ENCODE measurements around the gene RAB43. TPM values are rescaled to one million over a fixed set of nuclear protein-coding genes. Genes with fewer than 3 reads are reported as not detected.

The RAB43 gene
- total RNA-seq, 1 experiment from 2014 or later = 2.9 TPM

- Histone ChIP-seq H3K36me3 (ENCODE audit: insufficient read depth, low read length, poor library complexity, severe bottlenecking) (peaks cover 25% of the 10 kb centered on the region), H3K27me3 (replicated peaks; ENCODE audit: insufficient read depth, low read depth, low read length, poor library complexity) (no peaks in the 10 kb centered on the region), H3K4me3 (ENCODE audit: low read depth, low read length, poor library complexity, severe bottlenecking) (no peak overlapping the region), H3K27ac (ENCODE audit: low read depth, low read length, poor library complexity, severe bottlenecking) (no peak overlapping the region), H3K4me1 (ENCODE audit: insufficient read depth, low read length, poor library complexity, severe bottlenecking) (no peaks in the 10 kb centered on the region), H3K9me3 (ENCODE audit: low read depth, low read length, poor library complexity, severe bottlenecking) (no peaks in the 10 kb centered on the region)
- DNase-seq (ENCODE audit: low spot score) = no peak
- TF ChIP-seq, protein P1, sequence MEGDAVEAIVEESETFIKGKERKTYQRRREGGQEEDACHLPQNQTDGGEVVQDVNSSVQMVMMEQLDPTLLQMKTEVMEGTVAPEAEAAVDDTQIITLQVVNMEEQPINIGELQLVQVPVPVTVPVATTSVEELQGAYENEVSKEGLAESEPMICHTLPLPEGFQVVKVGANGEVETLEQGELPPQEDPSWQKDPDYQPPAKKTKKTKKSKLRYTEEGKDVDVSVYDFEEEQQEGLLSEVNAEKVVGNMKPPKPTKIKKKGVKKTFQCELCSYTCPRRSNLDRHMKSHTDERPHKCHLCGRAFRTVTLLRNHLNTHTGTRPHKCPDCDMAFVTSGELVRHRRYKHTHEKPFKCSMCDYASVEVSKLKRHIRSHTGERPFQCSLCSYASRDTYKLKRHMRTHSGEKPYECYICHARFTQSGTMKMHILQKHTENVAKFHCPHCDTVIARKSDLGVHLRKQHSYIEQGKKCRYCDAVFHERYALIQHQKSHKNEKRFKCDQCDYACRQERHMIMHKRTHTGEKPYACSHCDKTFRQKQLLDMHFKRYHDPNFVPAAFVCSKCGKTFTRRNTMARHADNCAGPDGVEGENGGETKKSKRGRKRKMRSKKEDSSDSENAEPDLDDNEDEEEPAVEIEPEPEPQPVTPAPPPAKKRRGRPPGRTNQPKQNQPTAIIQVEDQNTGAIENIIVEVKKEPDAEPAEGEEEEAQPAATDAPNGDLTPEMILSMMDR (conservative IDR thresholded peaks at IDR 0.05; ENCODE audit: low read depth, low read length) = no peak
- no peak for TF ChIP-seq EZH2 (IDR thresholded peaks at IDR 0.05; ENCODE audit: borderline replicate concordance, low read depth, low read length, poor library complexity, severe bottlenecking)
- POLR2A ChIA-PET (ENCODE audit: low non-redundant PET) = no interaction called here
- intact Hi-C loops (cut with micrococcal nuclease; ENCODE audit: unreplicated experiment) = no loop called here
- no TSS peak for BruUV-seq (replicated peaks)
- CTCF ChIA-PET = no interaction called here
Observed at GRCh38 chr3:129126726-129127280, 5.2 kb upstream of the RAB43 start.

DNA sequence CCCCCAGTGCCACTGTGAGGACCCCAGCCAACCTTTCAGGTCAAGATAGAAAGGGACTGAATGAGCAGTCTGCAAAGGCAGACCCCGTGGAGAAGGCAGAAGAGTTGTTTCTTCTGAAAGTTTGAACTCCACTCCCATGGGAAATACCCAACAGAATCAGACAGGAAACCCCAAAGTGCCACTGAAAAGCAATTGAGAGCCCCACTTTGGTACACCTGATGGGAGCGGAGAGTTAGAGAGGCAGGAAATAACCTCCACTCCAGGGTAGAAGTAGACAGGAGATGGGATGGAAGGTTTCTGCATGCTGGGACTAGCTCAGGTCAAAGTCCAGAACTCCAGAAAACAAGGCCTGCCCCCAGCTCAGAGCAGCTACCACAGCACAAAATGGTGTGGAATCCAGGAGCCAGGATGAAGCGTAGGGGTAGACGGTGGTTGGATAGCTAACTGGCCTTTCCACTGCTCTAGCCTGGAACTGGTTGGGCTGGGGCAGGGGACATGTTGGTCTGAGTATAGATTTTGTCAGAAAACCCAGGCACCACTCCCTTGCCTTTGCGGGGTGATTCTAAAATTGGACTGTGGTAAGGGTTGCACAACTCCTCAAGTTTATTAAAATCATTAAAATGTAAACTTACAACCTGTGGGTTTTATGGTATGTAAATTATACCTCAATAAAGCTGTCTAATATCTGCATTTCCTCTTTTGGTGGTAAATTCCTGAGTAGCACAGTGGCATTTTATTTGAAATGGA lies 1.9 kb upstream of the RAB43 start:
- TF ChIP-seq, protein P1 (conservative IDR thresholded peaks at IDR 0.05; ENCODE audit: low read depth, low read length) = no peak
- no peak for TF ChIP-seq EZH2 (IDR thresholded peaks at IDR 0.05; ENCODE audit: borderline replicate concordance, low read depth, low read length, poor library complexity, severe bottlenecking)
- POLR2A ChIA-PET (ENCODE audit: low non-redundant PET) = no interaction called here
- no peak overlapping the region for H3K27ac ChIP-seq (ENCODE audit: low read depth, low read length, poor library complexity, severe bottlenecking)
- intact Hi-C loops (cut with micrococcal nuclease; ENCODE audit: unreplicated experiment) = no loop called here
- peak; percentile 12 for DNase-seq (ENCODE audit: low spot score)
- no peaks in the 10 kb centered on the region for H3K9me3 ChIP-seq (ENCODE audit: low read depth, low read length, poor library complexity, severe bottlenecking)
- peaks cover 4% of the 10 kb centered on the region for H3K4me1 ChIP-seq (ENCODE audit: insufficient read depth, low read length, poor library complexity, severe bottlenecking)
- no peaks in the 10 kb centered on the region for H3K27me3 ChIP-seq (replicated peaks; ENCODE audit: insufficient read depth, low read depth, low read length, poor library complexity)
- H3K36me3 ChIP-seq (ENCODE audit: insufficient read depth, low read length, poor library complexity, severe bottlenecking) = no peaks in the 10 kb centered on the region
- no peak overlapping the region for H3K4me3 ChIP-seq (ENCODE audit: low read depth, low read length, poor library complexity, severe bottlenecking)
- no TSS peak for BruUV-seq (replicated peaks)
- CTCF ChIA-PET = no interaction called here

GRCh38 chr3:129122412-129123011 lies 908 bp upstream of the RAB43 start:
- BruUV-seq (replicated peaks) = no TSS peak
- H3K36me3 ChIP-seq (ENCODE audit: insufficient read depth, low read length, poor library complexity, severe bottlenecking) = no peaks in the 10 kb centered on the region
- intact Hi-C loops (cut with micrococcal nuclease; ENCODE audit: unreplicated experiment) = no loop called here
- no peak overlapping the region for H3K27ac ChIP-seq (ENCODE audit: low read depth, low read length, poor library complexity, severe bottlenecking)
- no peaks in the 10 kb centered on the region for H3K9me3 ChIP-seq (ENCODE audit: low read depth, low read length, poor library complexity, severe bottlenecking)
- DNase-seq (ENCODE audit: low spot score) = peak; percentile 32
- H3K4me3 ChIP-seq (ENCODE audit: low read depth, low read length, poor library complexity, severe bottlenecking) = peak overlapping the region; percentile 53
- POLR2A ChIA-PET (ENCODE audit: low non-redundant PET) = interaction anchor here (0.6 kb wide), 2 partner anchors 21 to 156 kb away, joined by 4 to 13 read pairs; no protein-coding TSS in a partner anchor
- no peak for TF ChIP-seq EZH2 (IDR thresholded peaks at IDR 0.05; ENCODE audit: borderline replicate concordance, low read depth, low read length, poor library complexity, severe bottlenecking)
- TF ChIP-seq, protein P1 (conservative IDR thresholded peaks at IDR 0.05; ENCODE audit: low read depth, low read length) = no peak
- H3K4me1 ChIP-seq (ENCODE audit: insufficient read depth, low read length, poor library complexity, severe bottlenecking) = peaks cover 4% of the 10 kb centered on the region
- CTCF ChIA-PET = interaction anchor here (1.2 kb wide), 1 partner anchor 40 kb away, joined by 5 read pairs; no protein-coding TSS in a partner anchor
- H3K27me3 ChIP-seq (replicated peaks; ENCODE audit: insufficient read depth, low read depth, low read length, poor library complexity) = no peaks in the 10 kb centered on the region
